ENCODE measurements around the gene SCFD1.

DNA sequence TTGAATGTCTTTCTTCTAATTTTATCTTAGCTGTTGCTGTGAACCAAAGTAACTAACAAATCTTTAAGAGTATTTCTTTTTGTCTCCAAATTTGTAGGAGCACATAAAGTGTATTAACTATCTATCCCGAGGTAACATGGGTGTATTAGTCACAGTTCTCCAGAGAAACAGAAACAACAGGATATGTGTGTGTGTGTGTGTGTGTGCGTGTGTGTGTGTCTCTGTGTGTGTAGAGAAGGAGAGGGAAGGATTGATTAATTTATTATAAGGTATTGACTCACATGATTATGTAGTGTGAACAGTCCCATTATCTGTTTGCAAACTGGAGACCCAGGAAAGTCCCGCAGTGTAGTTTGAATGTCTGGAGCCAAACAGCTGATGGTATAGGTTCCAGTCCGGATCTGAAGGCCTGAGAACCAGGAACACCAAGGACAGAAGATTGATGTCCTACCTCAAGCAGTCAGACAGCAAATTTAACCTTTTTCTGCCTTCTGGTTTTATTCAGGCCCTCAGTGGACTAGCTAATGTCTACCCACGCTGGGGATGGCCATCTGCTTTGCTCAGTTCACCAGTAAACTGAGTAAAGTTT is 48.8 kb upstream of the SCFD1 start:
- no peak for TF ChIP-seq POLR2A (IDR thresholded peaks at IDR 0.05)
- TF ChIP-seq, protein P1, sequence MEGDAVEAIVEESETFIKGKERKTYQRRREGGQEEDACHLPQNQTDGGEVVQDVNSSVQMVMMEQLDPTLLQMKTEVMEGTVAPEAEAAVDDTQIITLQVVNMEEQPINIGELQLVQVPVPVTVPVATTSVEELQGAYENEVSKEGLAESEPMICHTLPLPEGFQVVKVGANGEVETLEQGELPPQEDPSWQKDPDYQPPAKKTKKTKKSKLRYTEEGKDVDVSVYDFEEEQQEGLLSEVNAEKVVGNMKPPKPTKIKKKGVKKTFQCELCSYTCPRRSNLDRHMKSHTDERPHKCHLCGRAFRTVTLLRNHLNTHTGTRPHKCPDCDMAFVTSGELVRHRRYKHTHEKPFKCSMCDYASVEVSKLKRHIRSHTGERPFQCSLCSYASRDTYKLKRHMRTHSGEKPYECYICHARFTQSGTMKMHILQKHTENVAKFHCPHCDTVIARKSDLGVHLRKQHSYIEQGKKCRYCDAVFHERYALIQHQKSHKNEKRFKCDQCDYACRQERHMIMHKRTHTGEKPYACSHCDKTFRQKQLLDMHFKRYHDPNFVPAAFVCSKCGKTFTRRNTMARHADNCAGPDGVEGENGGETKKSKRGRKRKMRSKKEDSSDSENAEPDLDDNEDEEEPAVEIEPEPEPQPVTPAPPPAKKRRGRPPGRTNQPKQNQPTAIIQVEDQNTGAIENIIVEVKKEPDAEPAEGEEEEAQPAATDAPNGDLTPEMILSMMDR (IDR thresholded peaks at IDR 0.05): no peak

Measured in right lobe of liver (tissue), 4 donors.